HL-60/S4 treated with retinoic acid at 250 ng/mL for 4 days and 3 days (cell line): ENCODE measurements around the gene SERAC1.

Experiments used
- in situ Hi-C: fragments of 300-500 bp; cut with MboI; formaldehyde crosslinking; loops from 2 replicates; pipeline ENCODE4 v1.7.0; 2022; ENCODE audit warnings: low sequenced_read_pairs

The SERAC1 gene

DNA sequence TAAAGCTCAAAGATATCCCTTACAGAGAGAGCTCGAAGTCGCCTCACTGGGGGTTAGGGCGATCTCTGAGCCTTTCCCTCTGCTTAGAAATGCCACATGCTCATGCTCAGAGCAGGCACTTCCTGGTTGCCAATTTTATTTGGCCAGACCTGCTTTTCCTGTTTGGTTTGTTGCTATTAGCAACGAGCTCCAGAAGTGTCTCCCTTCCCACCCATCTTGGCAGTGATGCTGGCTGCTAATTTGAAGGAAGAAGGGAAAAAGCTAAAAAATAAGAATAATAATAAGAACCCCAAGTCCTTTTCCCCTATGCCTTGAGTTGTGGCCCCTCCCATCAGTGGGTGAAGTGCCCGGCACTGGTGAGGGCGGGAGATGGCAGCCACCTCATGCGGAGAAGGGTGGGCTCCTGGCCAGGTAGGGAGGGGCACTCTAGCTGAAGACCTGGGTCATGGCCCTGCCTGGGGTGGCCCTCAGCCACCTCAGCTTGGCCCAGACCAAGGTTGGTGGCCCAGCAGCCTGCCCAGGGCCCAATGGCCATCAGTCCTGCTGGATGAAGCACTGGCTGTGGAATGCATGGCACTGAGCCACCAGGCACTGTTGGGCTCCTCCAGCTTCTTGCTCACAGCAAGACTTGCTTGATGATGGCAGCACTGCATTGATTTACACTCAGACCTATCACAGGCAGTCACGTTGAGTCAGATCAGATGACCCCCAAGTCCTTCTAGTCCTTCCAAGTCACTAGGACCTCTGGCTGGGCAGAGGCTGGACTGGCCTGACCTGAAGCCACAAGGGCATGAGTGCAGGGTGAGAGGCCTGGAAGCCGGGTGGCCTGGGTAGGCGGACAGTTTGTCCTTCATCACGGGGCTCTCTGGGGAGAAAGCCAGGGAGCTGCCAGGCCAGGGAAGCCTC lies 107.4 kb downstream of the SERAC1 start:
- in situ Hi-C loops = no loop called here
